HG03565 (cell line): ENCODE measurements around the gene TMEM209.
"Not testable (repeated sequence)": the region's sequence is repeated elsewhere in the genome, so short reads cannot be mapped to it uniquely, and the experiment has no call there.

Experiments
- ATAC-seq: cut with Tn5 transposase; IDR thresholded peaks from one replicate; pipeline ENCODE4 v1.9.1; 2021; ENCODE audit warnings: mild to moderate bottlenecking, moderate library complexity; ENCODE audit not compliant: unreplicated experiment

TMEM209 gene

DNA sequence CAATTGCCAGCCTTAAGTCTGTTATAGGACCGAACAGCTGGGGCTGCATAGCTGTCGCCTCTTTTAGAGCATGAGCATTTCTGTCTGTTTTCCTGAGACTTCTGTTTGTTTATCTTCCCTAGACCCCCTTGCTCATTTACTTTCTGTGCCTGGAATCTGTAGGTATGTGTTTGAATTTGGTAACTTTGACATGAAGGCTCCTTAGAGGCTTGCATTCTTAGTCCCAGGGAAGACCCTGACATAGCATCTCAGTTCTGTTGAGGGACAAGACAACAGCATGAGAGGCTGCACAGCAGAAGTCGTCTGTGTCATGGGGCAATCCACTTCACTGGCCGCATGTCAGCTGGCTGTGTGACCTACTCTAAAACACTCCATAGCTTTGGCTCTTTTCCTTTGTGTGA, 76.2 kb downstream of the TMEM209 start:
- no peak for ATAC-seq

DNA sequence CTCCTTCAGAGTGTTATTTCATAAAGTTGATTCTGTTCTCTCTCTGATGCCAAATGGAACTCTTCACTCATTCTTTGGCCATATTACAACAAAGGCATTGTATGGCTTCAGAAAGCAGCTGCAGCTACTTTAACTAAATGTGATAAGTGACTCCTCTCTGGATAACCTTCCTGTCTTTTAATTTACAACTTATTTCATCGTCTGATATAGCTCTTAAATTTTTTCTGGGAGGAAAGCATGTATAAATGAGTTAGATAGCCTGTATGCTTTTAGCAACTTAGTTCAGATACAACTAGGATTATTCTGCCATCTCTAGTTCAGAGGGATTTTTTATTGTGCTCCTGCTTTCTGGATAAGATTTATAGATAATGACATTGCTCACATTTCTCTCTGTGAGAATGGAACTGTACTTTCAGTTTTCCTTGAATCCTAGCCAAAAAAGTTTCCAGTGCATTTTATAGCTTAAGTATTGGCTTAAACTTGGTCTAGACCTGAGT, 77.3 kb downstream of the TMEM209 start:
- ATAC-seq, result no peak

DNA sequence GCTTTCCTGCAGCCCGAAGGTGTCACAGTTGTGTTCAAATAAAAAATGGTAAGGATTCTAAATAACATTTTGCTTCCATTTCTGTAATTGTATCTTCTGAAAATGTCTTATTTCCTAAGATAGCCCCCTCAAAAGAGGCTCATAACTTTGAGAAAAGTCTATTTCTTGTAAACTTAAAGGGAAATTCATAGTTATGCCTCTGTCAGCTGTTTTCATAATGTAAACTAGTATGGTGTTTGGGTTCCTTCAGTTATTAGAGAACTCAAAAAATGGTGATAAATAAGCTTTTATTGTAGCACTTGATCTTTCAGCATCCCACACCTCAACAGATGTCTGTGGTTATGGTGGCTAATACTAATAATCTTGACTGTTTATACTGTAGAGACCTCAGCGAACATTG, 77.8 kb downstream of the TMEM209 start:
- no peak for ATAC-seq

DNA sequence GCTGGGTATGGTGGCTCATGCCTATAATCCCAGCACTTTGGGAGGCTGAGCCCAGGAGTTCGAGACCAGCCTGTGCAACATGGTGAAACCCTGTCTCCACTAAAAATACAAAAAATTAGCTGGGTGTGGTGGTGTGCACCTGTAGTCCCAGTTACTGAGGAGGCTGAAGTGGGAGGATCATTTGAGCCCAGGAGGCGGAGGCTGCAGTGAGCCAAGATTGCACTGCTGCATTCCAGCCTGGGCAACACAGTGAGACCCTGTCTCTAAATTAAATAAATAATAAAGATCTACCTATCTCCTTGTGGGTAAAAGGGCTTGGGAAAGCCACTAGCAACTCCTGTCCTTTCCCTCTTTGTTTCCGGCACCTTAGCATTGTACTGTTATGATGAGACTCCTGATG, 78.4 kb downstream of the TMEM209 start:
- not testable (repeated sequence) for ATAC-seq

DNA sequence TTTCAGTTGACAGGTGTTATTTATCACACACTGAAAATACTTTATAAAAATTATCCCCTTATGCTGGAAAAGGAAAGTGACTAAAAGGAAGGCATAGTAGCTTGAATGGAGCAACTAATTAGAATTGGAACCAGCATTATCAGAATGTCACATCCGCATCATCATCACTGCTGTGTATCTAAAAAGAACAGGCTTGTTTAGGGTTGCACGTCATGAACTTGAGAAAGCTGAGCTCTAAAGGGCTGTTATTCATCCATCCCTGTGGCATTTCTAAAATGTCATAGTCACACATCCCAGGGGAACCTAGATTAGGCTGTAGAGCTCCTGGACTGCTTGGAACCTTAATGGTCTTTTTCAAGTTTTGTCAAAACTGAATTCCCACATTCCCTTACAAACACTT, 80.5 kb downstream of the TMEM209 start:
- ATAC-seq, result no peak

DNA sequence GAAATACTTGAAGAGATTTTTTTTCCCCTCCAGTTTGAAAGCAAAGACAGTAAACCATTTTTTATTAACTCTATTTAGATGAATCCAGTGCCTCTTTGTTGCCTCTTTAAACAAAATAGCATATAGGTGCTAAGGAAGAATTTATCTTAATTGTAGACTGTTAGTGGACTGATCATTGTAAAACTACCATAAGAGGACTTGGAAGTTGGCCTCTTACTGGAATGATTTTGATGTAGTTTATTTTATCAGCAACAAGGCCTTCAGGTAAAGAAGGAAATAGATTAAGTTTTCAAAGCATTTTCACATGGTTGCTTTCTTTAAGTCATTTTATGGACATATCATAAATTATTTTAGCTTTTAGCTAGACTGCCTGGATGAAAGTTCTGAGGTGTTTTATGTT, 81.7 kb downstream of the TMEM209 start:
- no peak for ATAC-seq

DNA sequence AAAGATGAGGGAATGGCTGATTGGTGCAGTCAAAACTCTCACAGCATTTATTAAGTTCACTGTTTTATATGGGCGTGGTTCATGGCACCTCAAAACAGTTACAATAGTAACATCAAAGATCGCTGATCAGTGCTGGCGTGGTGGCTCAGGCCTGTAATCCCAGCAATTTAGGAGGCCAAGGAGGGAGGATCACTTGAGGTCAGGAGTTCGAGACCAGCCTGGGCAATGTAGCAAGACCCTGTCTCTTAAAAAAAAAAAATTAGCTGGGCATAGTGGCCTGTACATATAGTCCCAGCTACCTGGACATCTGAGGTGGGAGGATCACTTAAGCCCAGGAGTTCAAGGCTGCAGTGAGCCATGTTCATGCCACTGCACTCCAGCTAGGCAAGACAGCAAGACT, 86.4 kb downstream of the TMEM209 start:
- no peak for ATAC-seq

DNA sequence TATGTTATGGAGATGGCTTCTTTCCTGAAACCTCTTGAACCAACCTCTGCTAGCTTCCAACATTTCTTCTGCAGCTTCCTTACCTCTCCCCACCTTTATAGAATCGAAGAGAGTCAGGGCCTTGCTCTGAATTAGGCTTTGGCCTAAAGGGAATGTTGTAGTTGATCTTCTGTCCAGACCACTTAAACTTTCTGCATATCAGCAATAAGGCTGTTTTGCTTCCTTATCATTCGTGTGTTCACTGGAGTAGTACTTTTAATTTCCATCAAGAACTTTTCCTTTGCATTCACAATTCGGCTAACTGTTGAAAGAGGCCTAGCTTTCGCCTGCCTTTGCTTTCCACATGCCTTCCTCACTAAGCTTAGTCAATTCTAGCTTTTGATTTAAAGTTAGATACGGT, 86.9 kb downstream of the TMEM209 start:
- no peak for ATAC-seq

DNA sequence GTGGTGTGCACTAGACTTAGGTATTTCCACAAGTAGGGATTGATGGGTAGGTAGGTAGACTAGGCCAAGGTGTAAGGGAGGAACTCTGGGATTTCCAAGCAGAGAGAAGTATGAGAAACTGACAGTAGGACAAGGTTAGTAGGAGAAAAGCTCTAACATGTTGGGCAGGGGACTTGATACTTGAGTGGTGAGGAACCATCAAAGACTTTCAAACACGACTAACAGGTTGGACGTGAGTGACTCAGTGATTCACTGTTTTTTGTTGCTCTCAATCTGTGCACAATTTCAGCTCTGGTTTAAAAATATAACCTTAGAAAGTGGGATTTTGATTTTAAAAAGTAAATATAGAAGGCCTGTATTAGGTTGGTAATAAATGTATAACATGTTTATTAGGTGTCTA, 90.4 kb downstream of the TMEM209 start:
- ATAC-seq, result no peak
